ENCODE measurements around the gene SPI1. TPM values are rescaled to one million over a fixed set of nuclear protein-coding genes. Genes with fewer than 3 reads are reported as not detected.

SPI1 gene
- total RNA-seq, 1 experiment from 2014 or later = 0.31 TPM

DNA sequence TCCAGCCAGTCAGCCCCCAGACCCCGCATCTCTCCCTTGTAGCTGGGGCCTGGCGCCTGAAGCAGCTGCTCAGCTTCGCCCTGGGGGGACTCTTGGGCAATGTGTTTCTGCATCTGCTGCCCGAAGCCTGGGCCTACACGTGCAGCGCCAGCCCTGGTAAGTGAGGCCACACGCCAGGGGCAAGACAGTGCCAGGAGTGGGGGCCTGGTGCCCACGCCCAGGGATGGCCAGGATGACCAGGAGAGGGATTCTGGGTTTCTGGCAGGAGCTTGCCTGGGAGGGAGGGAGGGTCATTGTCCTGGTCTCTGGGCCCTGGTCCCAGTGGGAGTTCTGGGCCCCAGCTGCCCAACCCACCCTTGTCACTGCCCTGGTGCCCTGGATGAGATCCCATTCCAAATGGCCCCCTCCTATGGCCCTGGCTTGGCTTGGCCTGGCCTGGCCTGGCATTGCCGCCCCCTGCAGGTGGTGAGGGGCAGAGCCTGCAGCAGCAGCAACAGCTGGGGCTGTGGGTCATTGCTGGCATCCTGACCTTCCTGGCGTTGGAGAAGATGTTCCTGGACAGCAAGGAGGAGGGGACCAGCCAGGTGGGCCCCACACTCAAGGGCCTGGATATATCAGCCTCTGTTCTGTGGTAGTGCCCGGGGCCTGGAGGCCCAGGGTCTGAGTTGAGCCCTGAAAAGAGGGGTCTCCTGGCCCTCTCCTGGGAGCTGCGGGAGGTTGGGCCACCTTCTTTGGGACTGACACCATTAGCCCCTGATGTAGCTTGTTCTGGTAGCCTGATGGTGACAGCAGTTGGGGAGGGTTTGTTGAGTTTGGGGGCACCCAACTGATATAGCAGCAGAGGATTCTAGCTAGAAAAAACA lies 33.8 kb upstream of the SPI1 start:
- CTCF ChIA-PET = interaction anchor here (1.4 kb wide), 1 partner anchor 38 kb away, joined by 5 read pairs; no protein-coding TSS in a partner anchor
- Histone ChIP-seq H3K4me1 (ENCODE audit: control insufficient read depth, insufficient read depth, low read length) (peaks cover 34% of the 10 kb centered on the region), H3K27me3 (ENCODE audit: control insufficient read depth, insufficient read depth, low read length) (no peaks in the 10 kb centered on the region), H3K4me3 (ENCODE audit: low read depth in 2 of 2, low read length in 2 of 2) (no peak overlapping the region), H3K27ac (ENCODE audit: low read length) (no peak overlapping the region), H3K9me3 (ENCODE audit: control insufficient read depth, insufficient read depth, low read depth, low read length) (no peaks in the 10 kb centered on the region), H3K36me3 (ENCODE audit: control insufficient read depth, insufficient read depth, low read length) (no peaks in the 10 kb centered on the region; the same call in 1 of the 2 replicates)
- no peak; the same call in 1 of the 2 replicates for ATAC-seq
- intact Hi-C loops (cut with micrococcal nuclease; ENCODE audit: unreplicated experiment) (no loop called here), in situ Hi-C loops (cut with HindIII; ENCODE audit: low pct_unique_long_range_greater_than_20kb, low sequenced_read_pairs) (no loop called here)
- TF ChIP-seq SIN3A (IDR thresholded peaks at IDR 0.05; ENCODE audit: borderline replicate concordance, insufficient read depth, low read depth, low read length) = no peak
- peak; percentile 95 for TF ChIP-seq CTCF (IDR thresholded peaks at IDR 0.05)
- BruUV-seq (replicated peaks) = no TSS peak
- POLR2A ChIA-PET = no interaction called here
- no peak for DNase-seq (ENCODE audit: low read depth, low spot score)

- no peaks in the 10 kb centered on the region; the same call in 1 of the 2 replicates for H3K36me3 ChIP-seq (ENCODE audit: control insufficient read depth, insufficient read depth, low read length)
- DNase-seq (ENCODE audit: low read depth, low spot score) (no peak), ATAC-seq (no peak)
- ChIA-PET POLR2A (interaction anchor here (0.6 kb wide), 2 partner anchors 12 to 26 kb away, joined by 3 to 5 read pairs; no protein-coding TSS in a partner anchor), CTCF (interaction anchor here (0.6 kb wide), 1 partner anchor 33 kb away, joined by 13 read pairs; no protein-coding TSS in a partner anchor)
- no peaks in the 10 kb centered on the region for H3K9me3 ChIP-seq (ENCODE audit: control insufficient read depth, insufficient read depth, low read depth, low read length)
- in situ Hi-C loops (cut with HindIII; ENCODE audit: low pct_unique_long_range_greater_than_20kb, low sequenced_read_pairs) = no loop called here
- peaks cover 21% of the 10 kb centered on the region for H3K4me1 ChIP-seq (ENCODE audit: control insufficient read depth, insufficient read depth, low read length)
- BruUV-seq (replicated peaks) = no TSS peak
- intact Hi-C loops (cut with micrococcal nuclease; ENCODE audit: unreplicated experiment) = no loop called here
- H3K4me3 ChIP-seq (ENCODE audit: low read depth in 2 of 2, low read length in 2 of 2) = no peak overlapping the region
- TF ChIP-seq, protein P1, sequence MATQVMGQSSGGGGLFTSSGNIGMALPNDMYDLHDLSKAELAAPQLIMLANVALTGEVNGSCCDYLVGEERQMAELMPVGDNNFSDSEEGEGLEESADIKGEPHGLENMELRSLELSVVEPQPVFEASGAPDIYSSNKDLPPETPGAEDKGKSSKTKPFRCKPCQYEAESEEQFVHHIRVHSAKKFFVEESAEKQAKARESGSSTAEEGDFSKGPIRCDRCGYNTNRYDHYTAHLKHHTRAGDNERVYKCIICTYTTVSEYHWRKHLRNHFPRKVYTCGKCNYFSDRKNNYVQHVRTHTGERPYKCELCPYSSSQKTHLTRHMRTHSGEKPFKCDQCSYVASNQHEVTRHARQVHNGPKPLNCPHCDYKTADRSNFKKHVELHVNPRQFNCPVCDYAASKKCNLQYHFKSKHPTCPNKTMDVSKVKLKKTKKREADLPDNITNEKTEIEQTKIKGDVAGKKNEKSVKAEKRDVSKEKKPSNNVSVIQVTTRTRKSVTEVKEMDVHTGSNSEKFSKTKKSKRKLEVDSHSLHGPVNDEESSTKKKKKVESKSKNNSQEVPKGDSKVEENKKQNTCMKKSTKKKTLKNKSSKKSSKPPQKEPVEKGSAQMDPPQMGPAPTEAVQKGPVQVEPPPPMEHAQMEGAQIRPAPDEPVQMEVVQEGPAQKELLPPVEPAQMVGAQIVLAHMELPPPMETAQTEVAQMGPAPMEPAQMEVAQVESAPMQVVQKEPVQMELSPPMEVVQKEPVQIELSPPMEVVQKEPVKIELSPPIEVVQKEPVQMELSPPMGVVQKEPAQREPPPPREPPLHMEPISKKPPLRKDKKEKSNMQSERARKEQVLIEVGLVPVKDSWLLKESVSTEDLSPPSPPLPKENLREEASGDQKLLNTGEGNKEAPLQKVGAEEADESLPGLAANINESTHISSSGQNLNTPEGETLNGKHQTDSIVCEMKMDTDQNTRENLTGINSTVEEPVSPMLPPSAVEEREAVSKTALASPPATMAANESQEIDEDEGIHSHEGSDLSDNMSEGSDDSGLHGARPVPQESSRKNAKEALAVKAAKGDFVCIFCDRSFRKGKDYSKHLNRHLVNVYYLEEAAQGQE (IDR thresholded peaks at IDR 0.05; ENCODE audit: insufficient read depth in 1 of 2, low read depth in 2 of 2, low read length in 1 of 2) = no peak
- TF ChIP-seq CTCF (IDR thresholded peaks at IDR 0.05) = no peak
- TF ChIP-seq TCF7L2 (IDR thresholded peaks at IDR 0.05; ENCODE audit: low read depth, low read length) = no peak
- TF ChIP-seq SIN3A (IDR thresholded peaks at IDR 0.05; ENCODE audit: borderline replicate concordance, insufficient read depth, low read depth, low read length) = no peak
- no peak for TF ChIP-seq POLR2AphosphoS5 (IDR thresholded peaks at IDR 0.05; ENCODE audit: low read depth, low read length)
- H3K27ac ChIP-seq (ENCODE audit: low read length) = no peak overlapping the region
- H3K27me3 ChIP-seq (ENCODE audit: control insufficient read depth, insufficient read depth, low read length) = no peaks in the 10 kb centered on the region
Measured at GRCh38 chr11:47410370-47411264, 32.3 kb upstream of the SPI1 start.
